ENCODE results near the gene CMC1.
"Not testable (repeated sequence)": the region's sequence is repeated elsewhere in the genome, so short reads cannot be mapped to it uniquely, and the experiment has no call there.

The CMC1 gene

DNA sequence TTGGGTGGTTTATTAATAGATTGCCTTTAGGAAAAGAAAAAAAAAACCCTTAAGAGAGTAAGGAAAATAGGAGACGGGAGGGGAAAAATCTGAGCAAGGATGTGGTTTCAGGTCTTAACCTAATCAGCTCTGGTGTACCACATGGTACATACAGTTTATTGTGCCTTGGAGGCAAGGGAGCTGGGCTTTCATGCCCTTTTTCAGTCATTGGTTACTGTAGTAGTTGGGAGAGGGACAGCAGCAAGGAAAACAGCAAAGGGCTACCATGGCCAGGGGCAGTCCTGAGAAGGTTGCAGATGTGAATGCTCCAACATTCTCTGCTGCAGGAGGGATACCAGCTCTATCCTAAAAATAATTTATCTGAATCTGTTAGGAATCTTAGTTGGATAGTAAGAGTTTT lies 5.9 kb downstream of the CMC1 start:
- DNase-seq = no peak

DNA sequence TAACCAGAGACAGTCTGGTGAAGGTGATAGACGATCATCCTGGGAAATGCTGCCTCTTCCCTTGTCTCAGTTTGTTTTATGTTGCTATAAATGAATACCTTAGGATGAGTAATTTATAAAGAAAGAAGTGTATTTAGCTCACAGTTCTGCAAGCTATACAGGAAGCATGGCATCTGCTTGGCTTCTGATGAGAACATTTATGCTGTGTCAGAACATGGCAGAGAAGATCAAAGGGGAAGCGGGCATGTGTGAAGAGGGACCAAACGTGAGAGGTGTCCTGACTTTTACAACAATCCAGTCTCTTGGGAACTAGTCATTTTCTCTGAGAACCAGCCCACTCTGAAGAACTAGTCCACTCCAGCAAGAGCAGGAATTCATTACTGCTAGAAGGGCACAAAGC lies 9.6 kb downstream of the CMC1 start:
- no peak for DNase-seq

DNA sequence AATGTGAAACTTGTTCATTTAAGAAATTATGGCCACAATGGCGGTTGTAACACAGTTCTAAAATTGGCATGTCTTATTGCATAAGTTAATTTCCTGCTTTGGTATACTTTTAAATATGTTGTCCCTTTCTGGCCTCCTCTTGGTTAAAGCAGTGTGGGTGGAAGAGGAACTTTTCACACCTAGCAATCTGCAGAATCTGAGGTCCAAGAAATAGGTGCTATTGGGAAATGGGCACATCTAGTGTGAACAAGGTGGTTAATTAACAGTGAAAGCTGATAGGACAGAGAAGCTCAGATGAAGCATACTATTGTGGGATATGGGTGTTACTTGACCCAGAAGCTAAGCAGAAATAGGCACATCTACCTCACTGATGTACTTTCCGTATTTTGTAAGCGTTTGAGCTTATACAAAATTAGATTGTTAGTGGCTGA lies 10.6 kb downstream of the CMC1 start:
- DNase-seq = no peak

DNA sequence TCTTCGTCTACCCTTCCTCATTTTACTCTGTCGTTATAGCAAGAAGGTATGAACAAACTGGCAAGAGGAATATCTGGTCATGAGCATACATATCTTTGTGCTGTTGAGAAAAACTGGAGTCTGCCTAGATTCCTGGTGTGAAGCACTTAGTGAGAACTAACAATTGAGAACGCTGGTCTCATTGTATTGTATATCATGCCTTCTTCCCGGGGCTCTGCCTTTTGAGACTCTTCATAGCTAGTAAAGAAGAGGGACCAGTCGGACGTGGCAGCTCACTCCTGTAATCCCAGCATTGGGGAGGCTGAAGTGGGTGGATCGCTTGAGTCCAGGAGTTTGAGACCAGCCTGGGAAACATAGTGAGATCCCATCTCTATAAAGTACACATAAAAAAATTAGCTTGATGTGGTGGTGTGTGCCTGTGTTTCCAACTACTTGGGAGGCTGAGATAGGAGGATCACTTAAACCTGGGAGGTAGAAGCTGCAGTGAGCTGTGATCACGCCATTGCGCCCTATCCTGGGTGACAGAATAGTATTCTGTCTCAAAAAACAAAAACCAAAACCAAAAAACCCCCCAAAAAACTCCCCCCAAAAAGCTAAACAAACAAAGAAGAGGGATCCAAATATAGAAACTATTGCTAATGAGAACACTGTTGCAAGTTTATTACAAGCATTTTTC lies 11.8 kb downstream of the CMC1 start:
- DNase-seq = no peak

DNA sequence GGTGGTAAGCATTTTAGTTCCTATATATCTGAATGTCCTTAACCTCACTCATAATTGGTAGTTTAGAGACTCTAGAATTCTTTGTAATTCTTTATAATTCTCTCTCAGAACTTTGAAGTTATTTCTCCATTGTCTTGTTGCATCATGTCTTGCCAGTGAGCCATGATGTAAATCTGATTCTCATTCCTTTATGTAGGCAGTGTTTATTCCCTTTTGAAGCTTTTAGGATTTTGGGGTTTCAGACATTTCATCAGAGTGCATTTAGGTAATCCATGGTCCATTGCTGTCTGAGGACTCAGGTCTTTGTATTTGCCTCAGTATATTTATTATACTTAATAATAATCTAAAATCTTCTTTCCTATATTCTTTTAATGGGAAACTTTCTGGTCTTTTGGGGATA lies 20.6 kb downstream of the CMC1 start:
- no peak for DNase-seq

DNA sequence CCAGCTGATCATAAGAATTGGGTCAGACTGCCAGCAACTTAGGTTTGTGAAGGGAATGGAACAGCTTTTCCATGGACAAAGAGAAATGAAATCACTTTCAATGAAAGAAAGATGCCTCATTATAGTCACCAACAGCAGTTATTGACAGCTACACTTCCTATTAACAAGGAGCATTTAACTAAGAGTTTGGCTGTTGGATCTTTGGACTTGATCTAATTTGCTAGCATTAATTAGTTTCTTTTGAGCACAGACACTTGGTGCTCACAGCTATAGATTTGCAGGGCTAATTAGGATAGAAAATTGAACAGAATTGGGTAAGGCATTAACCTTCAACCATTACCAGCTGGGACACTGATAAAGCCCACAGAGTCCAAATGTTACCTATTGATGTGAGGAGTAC lies 24.2 kb downstream of the CMC1 start:
- no peak for DNase-seq

DNA sequence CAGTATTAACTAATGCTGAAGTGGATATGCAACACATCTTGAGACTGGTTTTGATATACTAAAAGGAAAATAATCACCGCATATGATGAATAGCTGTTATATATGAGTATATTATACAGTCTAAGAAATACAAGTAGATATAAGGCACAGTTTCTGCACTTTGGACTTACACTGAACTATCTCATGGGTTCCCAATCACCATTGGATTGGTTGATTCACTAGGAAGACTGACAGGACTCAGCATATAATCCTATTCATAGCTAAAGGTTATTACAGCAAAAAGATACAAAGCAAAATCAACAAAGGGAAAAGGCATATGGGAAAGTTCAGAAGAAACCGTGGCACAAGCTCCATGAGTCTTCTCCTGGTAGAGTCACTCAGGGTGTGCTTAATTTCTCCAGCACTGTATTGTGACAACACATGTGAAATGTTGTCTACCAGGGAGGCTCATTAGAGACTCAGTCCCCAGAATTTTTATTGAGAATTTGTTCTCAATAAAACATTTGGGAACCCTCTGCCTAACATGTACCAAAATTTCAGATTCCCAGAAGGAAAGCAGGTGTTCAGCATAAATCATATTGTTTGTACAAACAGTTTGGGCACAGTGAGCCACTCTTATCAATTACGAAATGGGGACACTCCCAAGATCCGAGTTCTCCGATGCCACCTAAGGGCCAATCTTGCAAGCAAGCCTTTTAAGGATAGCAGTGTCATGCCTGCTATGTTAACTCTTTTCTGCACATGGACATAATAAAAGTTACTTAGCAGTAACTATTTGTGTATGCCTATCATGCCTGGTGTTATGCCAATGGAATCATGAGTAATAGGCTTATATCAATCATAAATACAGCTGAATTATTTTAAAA lies 26.8 kb downstream of the CMC1 start:
- no peak for DNase-seq

DNA sequence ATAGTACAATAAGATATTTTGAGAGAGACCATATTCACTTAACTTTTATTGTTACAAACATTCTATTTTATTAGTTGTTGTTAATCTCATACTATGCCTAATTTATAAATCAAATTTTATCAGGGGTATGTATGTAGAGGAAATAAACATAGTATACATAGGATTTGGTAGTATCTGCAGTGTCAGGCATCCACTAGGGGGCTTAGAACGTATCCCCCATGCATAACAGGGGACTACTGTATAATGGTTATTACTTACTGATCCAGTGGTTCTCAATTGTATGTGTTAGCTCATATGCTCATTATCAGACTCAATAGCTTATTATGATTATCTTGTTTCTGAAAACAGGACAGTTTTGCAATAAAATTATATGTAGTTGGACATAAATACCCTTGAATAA lies 27.6 kb downstream of the CMC1 start:
- DNase-seq = no peak

DNA sequence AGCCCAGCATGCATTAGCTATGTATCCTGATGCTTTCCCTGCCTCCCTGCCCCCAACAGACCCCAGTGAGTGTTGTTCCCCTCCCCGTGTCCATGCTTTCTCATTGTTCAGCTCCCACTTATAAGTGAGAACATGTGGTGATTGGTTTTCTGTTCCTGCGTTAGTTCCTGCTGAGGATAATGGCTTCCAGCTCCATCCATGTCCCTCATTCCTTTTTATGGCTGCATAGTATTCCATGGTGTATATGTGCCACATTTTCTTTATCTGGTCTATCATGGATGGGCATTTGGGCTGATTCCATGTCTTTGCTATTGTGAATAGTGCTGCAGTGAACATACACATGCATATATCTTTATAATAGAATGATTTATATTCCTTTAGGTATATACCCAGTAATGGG lies 28.5 kb downstream of the CMC1 start:
- not testable (repeated sequence) for DNase-seq

DNA sequence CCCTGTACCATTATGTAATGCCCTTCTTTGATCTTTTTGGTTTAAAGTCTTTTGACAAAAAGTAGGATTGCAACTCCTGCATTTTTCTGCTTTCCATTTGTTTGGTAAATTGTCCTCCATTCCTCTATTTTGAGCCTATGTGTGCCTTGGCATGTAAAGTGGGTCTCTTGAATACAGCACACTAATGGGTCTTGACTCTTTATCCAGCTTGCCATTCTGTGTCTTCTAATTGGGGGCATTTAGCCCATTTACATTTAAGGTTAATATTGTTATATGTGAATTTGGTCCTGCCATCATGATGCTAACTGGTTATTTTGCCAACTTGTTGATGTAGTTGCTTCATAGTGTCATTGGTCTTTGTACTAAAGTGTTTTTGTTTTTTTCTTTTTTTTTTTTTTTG lies 32.4 kb downstream of the CMC1 start:
- no peak for DNase-seq

DNA sequence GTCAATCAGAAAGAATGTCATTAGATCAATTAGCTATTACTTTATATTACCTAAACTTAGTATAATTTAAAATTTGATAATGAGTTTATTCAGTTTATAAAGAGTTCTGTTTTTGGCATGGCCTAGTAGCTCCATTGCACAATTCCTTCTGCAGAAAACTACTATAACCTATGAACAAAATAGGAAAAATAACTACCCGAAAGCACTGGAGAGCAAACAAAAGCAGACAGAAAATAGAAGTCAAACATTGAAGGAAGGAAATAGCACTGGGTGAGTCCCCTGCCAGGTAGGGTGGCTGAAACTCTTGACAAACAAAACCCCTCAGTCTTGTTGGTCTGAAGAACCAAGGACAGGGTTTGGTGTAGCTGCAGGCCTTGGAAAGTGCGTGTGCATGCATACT lies 37.5 kb downstream of the CMC1 start:
- DNase-seq = no peak

DNA sequence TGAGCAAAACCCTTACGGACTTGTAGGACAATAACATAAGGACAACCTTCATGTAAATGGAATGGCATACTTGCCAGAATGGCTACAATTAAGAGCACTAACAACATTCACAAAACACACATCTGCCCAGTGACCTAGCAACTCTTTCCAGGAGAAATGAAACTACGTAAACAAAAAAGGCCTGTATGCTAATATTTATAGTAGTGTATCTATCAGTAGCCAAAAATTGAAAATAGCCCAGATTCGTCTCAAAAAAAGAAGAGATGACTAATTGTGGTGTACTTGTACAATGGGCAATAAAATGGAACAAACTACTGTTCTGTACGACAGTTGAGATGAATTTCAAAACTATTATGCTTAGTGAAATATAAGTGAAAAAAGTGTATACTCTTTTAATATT lies 38.4 kb downstream of the CMC1 start:
- no peak for DNase-seq

DNA sequence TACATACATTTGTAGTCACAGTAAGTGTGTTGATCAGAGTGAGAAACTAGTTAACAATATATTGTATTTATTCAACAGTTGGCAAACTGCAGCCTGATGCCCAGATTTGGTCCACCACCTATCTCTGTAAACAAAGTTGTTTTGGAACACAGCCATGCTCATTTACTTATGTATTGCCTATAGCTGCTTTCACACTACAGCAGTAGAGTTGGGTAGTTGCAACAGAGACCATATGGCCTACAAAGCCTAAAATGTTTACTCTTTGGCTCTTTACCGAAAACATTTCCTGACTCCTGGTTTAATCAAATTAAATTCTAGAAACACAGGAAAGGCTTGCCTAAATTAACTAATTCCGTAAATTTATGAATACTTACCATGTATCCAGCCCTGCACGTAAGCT lies 39.4 kb downstream of the CMC1 start:
- no peak for DNase-seq

DNA sequence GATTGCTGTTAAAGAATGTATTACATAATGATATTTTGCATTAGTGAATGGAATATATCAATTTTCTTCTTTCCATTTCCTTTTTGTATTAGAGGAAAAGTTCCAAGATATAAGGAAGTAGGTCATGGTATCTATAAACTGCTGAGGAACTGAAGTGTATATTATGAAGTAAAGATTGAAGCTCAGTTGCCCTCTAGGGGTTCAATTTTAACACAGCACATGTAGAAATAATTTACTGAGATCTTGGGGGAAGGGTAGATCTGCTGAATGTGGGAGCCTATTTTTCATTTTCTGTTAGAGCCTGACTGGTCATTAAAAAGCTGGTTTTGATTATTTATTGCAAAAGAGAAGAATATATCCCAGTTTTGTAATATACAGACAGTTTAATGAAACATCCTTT lies 45.2 kb downstream of the CMC1 start:
- DNase-seq = no peak

DNA sequence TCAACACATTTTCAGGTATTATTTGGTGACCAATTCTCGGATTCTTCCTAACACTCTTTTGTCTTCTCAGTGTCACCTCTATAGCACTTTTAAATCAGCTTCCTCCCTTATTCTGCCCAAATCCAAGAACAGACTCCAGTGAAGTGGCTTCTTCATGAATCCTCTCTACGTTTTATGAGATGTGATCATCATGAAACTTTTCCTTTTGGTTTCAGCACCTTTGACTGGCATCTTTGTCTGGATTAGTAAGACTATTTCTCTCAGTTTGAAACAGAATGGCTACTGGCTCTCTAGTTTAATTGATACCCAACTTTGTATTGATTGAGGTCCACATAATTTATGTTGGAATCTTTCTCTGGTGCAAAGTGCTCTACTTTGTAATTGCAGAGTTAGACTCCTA lies 45.6 kb downstream of the CMC1 start:
- DNase-seq = no peak

DNA sequence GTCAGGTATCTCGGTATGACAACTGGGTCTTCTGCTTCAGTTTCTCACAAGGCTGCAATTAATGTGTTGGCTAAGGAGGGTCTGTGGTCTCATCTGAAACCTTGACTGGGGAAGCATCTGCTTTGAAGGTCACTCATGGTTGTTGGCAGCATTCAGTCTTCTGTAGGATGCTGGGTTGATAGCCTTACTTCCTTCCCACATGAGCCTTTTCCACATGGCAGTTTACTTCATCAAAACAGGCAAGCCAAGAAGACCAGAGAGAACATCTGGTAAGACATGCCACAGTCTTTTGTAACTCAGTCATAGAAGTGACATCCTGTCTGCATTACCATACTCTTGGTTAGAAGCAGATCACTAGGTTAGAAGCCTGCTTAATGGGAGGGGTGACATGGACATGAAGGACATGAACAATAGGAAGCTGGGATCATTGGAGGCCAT lies 49.5 kb downstream of the CMC1 start:
- no peak for DNase-seq

DNA sequence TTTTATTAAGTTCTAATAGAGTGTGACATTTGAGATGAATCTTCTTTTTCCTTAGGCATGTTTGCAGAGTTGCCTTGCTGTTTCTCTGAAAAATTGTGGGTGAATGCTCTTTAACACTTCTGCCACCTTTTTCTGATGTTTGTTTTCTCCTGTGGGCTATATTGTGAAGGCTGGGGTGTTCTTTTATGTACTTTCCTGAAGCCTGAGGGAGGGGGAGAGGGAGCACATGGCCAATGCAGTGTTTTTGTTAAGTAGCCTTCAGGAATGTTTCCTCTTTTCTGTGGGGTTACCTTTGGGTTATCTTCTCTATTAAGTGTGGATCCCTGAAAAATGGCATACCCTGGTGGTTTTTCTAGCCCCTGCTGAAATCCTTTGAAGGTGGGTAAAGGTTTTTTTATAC lies 50.2 kb downstream of the CMC1 start:
- no peak for DNase-seq

DNA sequence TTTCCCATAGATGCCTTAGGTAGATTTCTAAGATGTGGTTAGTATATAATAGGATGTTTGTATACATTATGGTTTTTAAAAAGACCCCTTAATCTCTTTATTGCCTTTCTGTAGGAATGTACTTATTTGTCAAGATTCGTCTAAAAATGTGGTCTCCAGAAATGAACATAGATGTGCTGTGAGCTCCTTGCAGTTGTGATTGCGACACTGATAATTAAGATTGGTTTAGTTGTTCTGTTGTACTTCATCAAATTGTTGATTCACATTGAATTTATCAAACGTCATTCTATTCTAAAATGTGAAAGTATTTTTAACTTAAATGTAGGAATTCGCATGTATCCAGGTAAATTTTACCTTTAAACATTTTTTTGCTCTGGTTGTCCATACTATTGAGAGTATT lies 51.2 kb downstream of the CMC1 start:
- no peak for DNase-seq

DNA sequence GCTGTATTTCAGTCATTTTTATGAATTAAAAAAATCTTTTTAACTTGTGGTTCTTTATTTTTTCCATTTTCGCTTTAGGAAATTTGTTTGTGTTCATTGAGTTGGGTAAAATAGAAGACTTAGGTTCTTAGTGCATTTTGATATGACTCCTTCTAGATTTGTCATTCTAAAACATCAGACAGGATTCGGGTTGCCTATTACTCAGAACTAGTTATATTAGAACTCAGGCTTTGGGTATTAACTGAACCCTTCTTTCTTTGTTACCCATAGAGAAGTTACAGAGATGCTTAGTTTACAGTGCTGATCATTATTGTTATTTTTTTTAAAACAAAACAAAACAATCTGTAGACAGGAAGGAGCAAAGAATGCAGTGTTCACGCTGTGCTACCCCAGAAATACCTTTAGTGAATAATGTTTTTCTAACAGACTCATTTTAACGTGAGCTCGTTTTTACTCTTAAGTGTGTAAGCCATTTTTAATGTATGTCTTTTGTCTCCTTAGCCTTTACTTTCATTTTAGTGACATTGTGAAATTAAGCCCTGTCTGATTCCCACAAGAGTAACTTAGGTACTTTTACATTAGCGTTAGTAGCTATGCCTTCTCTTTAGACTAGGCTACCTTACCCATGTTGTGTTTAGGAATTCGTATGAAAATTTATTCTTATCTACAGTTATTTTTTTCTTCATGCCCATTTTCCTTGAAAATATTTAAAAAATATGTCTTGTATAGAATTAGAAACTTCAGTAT lies 53.4 kb downstream of the CMC1 start:
- DNase-seq = no peak

DNA sequence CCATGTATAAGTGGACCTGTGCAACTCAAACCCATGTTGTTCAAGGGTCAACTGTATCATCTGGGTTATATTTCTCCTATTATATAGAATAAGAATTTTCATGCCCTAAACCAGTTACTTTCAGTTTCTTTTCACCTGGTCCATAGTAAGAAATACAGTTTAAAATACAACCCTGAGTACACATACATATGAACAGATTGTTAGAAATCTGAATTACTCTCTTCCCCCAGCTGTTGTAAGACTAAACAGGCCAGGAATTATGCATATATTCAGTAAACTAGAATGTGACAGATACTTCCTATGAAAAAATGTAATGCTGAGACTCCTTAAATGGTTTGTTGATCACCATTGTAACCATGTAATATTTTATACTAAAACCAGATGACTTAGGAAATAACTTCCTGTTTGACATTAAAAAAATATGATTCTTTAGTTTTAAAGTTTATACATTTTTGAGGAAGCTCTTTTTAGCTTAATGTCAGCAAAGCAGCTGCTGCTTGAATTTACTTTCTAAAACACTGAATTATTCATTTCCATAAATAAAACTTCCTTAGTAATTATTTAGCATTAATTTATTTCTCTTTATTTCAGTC lies 54.6 kb downstream of the CMC1 start:
- DNase-seq = no peak

DNA sequence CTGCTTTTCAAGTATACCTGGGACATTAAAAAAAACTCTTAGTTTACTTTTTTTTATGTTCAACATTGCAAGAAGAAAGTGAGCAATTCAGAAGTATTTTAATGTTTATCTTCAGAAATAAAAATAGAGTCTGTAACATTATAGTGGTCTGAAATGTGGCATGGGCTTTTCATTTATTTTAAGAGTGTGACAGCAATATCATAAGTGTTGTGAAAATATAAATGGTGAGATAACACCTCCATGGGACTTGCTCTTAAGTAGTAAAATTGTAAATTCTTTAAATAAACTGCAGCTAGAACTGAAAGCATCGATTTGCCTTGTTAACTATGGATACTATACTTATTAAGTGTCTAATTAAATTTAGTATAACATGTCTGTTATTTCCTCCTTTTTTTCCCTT lies 58.3 kb downstream of the CMC1 start:
- DNase-seq = no peak

DNA sequence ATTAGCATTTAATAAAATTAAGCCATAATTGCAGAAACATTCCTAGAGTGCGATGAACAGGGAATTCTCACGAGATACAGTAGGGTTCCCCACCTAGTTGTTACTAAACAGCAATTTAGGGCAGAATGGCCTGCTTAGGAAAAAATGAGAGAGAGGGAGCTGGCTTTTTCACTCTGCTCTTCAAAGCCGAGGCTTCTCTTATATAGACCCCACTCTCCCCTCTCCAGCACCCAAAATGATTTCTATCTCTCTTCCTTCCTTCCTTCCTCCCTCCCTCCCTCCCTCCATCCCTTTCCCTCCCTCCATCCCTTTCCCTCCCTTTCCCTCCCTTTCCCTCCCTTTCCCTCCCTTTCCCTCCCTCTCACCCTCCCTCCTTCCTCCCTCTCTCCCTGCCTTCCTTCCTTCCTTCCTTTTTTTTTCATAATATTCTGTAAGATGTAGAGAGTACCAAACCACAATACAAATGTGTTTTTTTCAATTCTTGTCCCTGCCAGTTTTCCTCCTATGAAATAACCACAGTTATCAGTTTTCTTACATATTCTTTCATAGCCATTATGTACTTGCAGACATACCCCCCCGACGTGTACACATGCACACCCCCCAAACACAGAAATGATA lies 59.0 kb downstream of the CMC1 start:
- DNase-seq = no peak

DNA sequence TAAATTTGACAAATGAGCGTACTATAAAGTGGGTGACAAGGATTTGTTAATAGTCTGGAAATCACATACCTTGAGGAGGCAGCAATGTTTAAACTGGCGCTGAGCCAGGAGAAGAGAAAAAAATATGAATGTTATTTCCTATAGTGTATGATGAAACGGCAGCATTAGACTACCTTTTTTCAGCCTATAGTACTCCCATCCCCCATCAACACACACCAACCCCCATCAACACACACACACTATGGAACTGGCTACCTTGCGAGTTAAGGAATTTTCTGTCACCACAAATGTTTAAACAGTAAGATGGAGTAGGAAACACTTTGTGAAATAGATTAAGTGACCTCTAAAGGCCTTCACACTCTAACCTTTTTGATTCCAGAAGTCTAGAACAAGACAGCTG lies 60.3 kb downstream of the CMC1 start:
- no peak for DNase-seq

Data from NCI-H226 (cell line).